ENCODE results near the gene SSUH2. TPM values are rescaled to one million over a fixed set of nuclear protein-coding genes. Genes with fewer than 3 reads are reported as not detected.

Gene SSUH2
- total and polyA plus RNA-seq, 9 of the 15 experiments (the other 6 are each of a cell fraction or from before 2014, with no cell fraction given), result 0.04 to 0.17 (median 0.04) TPM; not detected in 6

GRCh38 chr3:8622873-8623691, 21.5 kb downstream of the SSUH2 start (continued):
- TF ChIP-seq E2F4 (CRISPR knock-in tag; IDR thresholded peaks at IDR 0.05; ENCODE audit: low read depth), result no peak
- 0 out of 4 replicates have a peak, but pooled peaks of 1 of the 2 experiments have one; percentile 52 for TF ChIP-seq ZNF639 (CRISPR knock-in tag; conservative IDR thresholded peaks at IDR 0.05 in 1 of 2, IDR thresholded peaks at IDR 0.05 in 1 of 2)
- TF ChIP-seq TSC22D4 (tag; IDR thresholded peaks at IDR 0.05), result no peak
- TF ChIP-seq HDAC1 (IDR thresholded peaks at IDR 0.05), result no peak
- no peak for TF ChIP-seq RREB1 (CRISPR knock-in tag; IDR thresholded peaks at IDR 0.05)
- 0 out of 2 replicates have a peak, but pooled peaks have one; percentile 7 for TF ChIP-seq CREM (IDR thresholded peaks at IDR 0.05; ENCODE audit: low read depth)
- no peak for TF ChIP-seq ZNF140 (CRISPR knock-in tag; IDR thresholded peaks at IDR 0.05)
- peak; percentile 63; the same call in 1 of the 2 replicates for TF ChIP-seq CC2D1A (IDR thresholded peaks at IDR 0.05)
- 0 out of 2 replicates have a peak, but pooled peaks have one; percentile 27 for TF ChIP-seq TGIF2 (CRISPR knock-in tag; IDR thresholded peaks at IDR 0.05)
- no peak for TF ChIP-seq ZNF583 (CRISPR knock-in tag; IDR thresholded peaks at IDR 0.05)
- TF ChIP-seq TFAP4 (CRISPR knock-in tag; IDR thresholded peaks at IDR 0.05; ENCODE audit: borderline replicate concordance), result peak; percentile 20; the same call in 1 of the 2 replicates
- peak; percentile 74 for TF ChIP-seq SMC3 (conservative IDR thresholded peaks at IDR 0.05; ENCODE audit: insufficient read depth, low read depth, low read length)
- no peak for TF ChIP-seq HDAC2 (IDR thresholded peaks at IDR 0.05)

Data from K562 (cell line).